HG03432 (cell line): ENCODE measurements around the gene PRKD1.
A peak's percentile ranks its signal among the peaks of the same experiment; 100 is the strongest.

Experiments used
- ATAC-seq: cut with Tn5 transposase; IDR thresholded peaks from one replicate; pipeline ENCODE4 v1.9.1; 2021; ENCODE audit warnings: mild to moderate bottlenecking, moderate library complexity; ENCODE audit not compliant: unreplicated experiment

PRKD1 gene

DNA sequence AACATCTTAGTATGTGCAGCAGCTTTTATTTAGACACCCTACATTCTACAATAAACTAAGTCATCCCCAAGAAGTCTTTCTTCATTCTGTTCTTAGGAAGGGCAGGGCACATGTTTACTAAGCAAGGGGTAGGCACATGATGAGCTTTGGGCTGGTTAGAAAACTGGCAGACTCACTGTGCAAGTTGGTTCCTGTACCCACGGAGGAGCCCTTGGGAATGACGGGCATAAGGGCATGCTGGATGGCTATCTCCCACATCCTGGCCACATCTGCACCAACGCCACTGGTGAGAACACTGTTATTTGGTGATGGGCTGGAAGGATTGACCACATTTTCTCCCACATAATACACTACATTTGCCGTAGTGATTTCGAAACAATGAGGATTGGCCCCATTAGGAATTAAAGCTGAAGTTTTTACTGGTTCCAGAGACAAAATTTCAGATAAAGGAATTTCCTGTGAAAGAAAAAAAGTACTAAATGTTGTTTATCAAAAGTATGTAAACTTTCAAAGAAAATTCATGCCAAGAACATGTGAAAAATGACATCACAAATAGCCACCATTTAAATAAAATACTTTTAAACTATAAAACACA, 297.0 kb downstream of the PRKD1 start:
- ATAC-seq: no peak

DNA sequence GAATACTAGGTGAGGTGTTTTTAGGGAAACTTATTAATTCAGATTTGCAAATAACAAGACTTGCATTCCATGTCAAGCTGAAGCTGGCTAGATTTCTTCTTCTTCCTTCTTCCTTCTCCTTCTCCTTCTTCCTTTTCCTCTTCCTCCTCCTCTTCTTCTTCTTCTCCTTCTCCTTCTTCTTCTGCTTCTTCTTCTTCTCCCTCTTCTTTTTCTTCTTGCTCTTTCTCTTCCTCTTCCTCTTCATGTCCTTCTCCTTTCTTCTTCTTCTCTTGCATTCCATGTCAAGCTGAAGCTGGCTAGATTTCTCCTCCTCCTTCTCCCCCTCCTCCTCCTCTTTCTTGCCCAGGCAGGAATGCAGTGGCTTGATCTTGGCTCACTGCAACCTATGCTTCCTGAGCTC, 297.8 kb downstream of the PRKD1 start:
- ATAC-seq: no peak

DNA sequence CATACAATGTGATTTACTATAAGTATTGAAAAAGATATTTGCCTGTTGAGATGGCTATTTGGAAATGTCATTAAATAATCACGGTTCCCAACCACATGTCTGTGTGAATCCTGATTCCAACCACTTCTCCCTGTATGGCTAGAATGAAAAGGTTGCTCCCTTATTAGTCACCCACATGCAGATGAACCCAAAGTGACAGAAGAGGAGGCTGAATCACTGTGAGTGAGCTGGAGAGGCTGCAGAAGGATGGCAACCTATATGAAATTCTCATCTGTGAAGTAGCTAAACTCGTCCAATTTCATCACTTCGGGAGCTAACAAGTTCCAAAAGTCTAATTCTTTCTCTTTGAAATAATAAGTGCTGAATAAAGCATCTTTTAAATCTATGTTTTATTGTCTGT, 300.5 kb downstream of the PRKD1 start:
- ATAC-seq: no peak

DNA sequence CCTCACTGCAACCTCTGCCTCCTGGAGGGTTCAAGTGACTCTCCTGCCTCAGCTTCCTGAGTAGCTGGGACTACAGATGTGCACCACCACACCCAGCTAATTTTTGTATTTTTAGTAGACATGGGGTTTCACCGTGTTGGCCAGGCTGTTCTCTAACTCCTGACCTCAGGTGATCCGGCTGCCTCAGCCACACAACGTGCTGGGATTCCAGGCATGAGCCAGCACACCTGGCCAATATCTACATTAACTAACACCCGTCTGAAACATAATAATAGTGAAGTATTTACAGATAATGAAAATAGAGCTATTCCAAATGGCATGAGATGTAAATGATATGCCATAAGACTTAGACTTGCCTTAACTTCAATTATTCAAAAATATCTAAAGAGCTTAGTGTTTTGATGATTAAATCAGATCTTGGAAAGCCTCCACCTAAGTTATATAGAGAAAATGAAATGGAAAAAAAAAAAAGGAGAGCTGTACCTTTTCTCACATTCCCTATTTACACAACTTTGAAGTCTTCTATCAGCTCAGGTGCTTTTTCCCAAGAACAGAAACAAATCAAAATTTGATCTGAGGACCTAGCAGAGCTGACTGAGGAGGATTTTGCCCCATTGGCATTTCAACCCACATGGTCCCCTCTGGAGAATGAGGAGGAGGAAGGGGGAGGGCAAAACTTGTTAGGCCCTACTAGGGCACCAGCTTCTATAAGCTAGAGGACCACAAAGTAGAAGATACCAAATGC, 309.2 kb downstream of the PRKD1 start:
- ATAC-seq: no peak

DNA sequence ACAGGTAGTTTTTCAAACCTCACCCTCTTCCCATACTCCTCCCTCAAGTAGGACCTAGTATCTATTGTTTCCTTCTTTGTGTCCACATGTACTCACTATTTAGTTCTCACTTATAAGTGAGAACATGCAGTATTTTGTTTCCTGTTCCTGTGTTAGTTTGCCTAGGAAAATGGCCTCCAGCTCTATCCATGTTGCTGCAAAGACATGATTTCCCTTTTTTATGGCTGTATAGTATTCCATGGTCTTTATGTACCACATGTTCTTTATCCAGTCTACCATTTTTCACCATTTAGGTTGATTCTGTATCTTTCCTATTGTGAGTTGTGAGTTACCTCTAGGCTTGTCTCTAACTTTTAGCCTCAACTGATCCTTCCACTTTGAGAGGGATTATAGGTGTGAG, 310.7 kb downstream of the PRKD1 start:
- no peak for ATAC-seq

DNA sequence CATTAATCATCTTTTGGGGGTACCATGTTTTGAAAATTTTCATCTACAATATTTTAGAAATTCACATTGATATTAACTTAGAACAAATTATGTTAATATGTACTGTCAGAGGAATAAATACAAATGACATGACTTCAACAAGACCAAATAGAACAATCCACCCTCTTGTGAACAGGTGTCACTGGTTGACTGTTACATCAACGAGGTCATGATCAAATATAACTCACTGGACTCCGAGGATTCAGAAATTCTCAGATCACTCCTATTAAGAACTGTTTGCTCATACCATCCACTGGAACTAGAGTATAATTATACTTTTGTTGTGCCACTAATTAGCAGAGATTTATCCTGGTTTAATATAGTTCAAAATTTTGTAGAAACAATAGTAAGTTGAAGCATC, 318.8 kb downstream of the PRKD1 start:
- no peak for ATAC-seq

DNA sequence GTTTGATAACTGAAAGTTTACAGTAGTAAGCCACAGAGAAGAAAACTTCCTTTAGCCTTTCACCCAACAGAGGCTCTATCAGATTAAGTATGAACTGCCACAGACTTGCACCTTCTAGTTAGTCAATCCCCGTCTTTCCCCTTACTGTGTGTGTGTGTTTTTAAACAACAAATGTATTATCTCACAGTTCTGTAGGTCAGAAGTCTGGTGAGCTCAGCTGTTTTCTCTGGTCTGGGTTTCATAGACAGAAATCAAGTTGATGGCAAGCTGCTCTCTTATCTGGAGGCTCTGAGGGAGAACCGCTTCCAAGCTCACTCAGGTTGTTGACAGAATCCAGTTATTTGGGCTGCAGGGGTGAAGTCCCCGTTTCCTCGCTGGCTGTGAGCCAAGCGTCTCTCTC, 320.5 kb downstream of the PRKD1 start:
- ATAC-seq: no peak

DNA sequence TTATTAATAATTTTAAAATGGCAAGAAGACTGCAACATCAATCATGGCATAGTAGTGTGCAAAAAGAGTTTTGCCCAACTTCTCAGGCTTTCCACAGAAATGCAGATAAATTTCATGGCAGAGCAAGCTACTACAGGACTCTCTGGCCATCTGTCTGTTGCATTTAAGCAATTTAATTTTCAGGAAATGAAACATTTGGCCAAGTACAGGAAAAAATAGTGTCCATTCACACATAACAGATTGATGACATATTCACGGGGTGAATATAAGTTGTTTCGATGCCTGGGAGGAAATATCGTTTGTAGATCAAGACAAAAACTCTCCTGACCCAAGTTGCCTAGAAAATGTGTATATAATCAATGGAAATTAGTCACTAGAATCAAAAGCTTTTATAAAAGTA, 324.0 kb downstream of the PRKD1 start:
- ATAC-seq: no peak

DNA sequence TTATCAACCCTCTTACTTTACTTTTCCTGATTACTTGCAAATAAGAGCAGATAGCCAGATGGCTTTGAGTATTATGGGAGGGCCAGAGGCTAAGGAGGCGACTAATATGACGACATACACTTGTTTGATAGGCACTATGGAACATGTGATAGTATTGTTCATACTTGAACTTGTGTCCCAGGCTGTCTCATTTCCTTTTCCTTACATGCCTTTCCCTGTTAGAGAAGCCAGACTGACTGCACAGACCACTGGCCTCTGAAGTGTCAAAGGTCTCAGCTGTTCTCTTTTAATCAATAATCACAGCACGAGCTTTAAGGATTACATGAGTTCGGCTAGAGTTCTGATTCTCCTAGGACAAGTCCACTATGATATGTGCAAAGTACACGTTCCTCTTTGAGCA, 326.0 kb downstream of the PRKD1 start:
- no peak for ATAC-seq

DNA sequence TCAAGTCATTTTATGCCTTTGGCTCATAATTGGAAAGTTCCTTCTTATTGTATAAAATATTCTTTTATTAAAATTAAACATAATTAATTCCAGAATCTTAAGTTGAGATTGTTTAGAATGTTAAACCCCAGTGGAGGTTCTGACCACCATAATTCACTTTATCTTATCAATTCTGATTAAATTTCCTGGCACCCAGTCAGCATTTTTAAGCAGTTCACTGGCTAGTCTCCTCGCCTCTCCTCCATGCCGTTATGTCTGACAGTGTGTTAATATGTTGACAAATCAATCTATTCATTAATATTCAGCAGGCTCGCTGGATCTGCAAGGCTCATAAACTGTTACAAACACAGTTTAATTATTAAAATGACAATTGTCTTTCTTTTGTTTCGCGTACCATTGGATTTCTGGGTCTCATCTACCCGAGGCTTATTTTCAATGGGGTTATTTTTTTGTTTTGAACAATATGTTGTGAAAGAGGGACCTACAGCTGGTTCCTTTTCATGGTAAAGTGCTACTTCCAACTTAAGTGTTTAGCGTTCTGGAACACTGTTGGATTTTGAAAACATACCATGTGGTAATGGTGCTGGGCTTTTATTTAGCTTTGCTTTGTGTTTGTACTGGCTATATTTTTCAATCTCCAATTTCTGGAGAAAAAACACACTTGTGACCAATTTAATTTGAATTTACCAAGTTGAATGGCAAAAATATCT, 339.7 kb downstream of the PRKD1 start:
- ATAC-seq: no peak

DNA sequence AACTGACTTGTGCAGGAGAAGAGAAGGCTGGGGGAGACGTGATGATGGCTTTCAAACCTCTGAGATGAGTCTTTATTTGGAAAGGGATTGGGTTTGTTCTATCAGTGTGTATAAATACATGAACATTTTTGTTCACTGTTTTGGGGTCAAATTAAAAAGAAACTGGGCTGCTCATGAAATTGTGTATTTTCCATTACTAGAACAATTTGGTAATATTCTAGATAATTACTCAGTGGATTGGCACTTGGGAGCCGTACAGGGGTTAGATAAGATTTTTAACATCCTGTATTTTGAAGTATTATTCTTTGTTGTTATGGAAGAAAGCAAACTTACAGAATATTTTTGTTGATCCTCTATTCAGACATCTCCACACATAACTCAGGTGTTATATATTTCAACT, 340.6 kb downstream of the PRKD1 start:
- no peak for ATAC-seq

DNA sequence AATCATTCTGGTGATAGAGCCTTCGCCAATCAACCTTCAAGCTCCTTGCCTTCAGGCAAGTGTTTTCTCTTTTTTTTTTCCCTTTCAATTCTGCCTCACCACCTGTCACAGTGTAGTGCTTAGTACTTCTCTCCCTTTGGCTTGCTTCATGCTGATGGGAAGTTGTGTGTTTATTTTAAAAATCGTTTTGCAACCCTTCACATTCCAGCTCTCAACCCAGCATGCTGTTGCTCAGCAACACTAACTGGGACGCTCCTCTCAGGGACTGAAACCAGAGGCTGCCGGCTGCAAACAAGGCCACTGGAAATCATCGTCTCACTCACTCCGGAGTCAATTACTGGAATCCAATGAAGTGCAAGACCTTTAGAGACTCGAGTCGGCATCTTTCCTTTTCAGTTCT, 342.7 kb downstream of the PRKD1 start:
- ATAC-seq: no peak

DNA sequence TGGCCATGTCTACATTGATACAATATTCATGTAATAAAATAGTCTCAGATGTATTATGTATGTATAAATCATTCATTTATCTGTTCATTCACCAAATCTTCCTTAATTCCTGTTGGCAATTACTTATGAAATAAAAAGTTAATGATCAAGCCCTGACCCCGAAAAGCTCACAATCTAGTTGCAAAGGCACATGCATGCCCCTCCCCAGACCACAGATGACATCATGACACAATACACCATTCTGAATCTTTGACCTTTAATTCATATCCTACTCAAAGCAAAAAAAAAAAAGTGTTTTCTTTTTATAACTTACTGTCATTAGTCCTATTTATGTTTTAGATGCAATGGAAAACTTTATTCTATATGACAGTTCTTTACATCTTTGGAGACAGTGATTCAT, 346.9 kb downstream of the PRKD1 start:
- no peak for ATAC-seq

DNA sequence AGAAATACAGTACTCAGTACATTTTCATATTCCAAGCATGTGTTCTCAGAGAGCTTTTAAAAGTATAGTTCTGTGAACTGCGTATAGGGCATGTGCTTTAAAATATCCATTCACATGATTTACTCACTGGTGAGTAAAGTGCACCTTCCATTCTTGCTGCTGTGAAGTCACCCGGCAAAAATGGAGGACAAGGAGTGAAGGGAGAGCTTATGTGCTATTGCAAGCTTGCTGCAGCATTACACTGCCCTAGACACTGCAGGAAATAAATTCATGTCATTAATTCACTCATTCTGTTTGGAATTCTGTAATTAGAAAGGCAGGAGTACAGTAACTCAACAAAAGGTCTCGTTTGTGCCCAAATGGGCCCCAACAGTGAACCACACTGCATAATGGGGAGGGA, 347.8 kb downstream of the PRKD1 start:
- no peak for ATAC-seq

DNA sequence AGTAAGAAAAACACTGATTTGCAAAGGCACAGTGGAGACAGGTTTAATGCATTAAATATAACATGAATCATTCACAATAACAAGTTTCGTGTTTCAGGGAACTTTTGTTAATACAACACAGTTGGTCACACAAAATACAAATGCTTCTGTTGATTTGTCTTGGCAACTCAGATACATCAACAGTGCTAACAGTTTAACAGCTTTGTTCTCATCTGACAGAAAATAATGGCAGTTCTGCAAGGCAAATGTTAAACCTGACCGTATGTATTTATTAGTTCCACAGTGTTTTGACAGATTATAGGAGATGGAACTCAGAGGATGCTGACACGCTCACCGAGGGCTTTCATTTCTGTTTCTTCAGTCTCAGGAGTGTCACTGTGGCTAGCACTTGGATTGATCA, 350.7 kb downstream of the PRKD1 start:
- ATAC-seq: no peak

DNA sequence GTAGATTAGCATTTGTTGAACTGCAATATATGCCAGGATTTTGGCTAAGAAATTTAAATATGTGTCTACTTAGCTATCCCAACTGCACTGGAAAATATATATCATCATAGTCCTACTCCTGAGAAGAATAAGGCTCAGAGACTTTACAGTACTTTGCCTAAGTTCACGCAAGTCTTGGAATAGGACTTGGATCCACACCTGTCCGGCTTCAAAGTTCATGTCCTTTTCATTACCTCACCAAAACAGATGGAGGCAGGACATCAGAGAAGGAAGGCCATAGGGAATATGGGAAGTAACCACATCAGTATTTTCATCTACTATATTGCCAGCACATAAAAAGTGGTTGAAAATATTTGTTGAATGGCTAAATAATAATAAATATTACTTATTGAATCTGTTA, 358.5 kb downstream of the PRKD1 start:
- no peak for ATAC-seq

DNA sequence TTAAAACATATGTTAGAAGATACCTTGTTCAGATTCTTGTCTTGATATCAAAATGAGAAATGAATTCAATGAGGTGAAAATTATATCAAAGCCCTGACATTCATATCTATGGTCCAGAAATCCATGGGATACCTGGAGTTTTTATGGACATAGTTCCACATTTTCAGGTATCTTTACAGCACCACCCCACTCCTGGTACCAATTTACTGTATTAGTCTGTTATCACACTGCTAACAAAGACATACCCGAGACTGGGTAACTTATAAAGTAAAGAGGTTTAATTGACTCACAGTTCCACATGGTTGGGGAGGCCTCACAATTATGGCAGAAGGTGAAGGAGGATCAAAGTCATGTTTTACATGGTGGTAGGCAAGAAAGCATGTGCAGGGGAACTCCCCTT, 361.5 kb downstream of the PRKD1 start:
- no peak for ATAC-seq

DNA sequence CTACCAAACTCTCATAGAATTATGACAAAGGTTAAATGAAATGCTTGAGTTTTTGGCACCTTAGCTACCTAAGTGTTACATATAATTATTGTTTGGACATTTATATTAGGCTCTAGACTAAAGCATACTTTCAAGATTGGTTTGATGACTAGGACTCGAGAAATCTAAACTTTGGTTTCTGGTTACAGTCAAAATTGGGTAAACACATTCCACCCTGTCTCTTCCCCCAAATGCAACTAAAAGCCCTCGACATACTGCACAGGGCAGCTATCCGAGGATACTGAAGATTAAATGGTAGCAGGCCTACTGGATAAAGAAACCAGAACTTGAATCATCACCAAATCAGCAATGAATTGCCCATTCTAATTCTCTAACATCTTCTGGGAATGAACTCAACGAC, 369.1 kb downstream of the PRKD1 start:
- ATAC-seq: no peak

DNA sequence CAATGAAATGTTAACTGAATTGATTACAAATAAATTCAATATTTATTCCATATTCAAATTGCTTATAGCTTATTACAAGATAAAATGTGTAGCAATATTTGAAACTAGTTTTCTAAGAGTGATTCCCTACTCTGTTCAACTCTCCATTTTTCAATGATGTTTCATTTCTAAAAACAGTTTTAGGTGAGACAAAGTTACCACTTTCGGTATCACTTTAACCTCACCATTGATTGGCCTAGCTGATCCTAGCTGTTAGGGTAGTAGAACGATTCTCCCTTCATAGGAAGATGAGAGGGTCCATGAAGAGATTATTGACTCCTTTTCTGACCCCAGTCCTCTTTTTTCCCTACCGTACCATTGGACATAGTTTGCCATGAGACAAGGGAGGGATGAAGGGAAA, 373.3 kb downstream of the PRKD1 start:
- no peak for ATAC-seq

DNA sequence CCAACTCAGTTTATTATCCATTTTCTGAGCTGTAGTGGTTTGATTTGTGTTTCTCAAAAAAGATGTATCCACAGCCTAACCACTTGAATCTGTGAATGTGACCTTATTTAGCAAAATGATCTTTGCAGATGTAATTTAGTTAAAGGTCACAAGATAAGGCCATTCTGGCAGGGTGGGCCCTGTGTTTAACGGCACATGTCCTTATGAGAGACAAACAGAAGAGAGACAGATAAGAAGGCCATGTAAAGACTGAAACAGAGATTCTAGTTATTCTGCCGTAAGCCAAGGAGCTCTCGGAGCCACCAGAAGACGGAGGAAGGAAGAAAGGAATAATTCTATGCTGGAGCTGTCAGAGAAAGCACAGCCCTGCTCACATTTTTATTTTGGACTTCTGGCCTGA, 374.2 kb downstream of the PRKD1 start:
- ATAC-seq: no peak

DNA sequence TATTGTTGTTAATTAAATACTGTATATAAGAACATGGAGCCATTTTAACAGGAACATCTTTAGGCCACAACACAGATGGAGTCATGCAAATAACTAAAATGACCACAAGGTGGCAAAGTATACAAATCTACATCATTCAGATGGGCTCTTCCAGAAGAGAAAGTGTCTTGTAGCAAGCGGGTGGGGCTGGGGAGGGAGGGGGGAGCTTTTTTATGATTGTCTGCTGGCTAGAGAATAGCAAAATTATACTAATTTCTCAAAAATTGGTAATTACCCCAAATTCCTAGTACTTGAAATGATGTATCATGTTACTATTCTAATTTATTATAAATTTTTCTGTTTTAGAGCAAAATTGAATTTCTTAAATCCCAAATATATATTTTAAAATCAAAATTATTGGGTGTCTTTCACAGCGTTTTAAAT, 378.7 kb downstream of the PRKD1 start:
- ATAC-seq: peak; percentile 92

DNA sequence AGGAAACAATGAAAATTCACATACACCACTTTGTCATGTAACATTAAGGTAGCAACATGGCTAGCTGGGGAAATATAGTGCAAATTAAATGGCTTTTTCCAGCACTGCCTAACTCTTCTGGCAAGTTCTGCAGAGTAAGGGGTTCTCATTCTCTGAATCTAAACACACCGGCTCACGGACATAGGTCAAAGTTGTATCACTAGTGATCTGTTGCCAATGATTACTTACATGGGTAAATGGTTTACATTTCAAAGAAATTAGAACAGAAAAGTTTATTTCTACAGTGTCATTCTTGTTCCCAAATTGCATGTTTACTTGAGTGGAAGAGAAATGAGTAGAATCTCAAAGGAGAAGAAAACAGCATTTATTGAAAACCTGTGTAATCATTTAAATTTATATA, 381.9 kb downstream of the PRKD1 start:
- no peak for ATAC-seq
